ENCODE results near the gene TOMM6.

- TF ChIP-seq POLR2AphosphoS5 (IDR thresholded peaks at IDR 0.05; ENCODE audit: low read depth, low read length), result no peak
- no peak for TF ChIP-seq POLR2A (IDR thresholded peaks at IDR 0.05; ENCODE audit: low read depth, low read length)
- TF ChIP-seq TAF1 (IDR thresholded peaks at IDR 0.05; ENCODE audit: low read depth, low read length), result no peak
- TF ChIP-seq PAX5 (IDR thresholded peaks at IDR 0.05; ENCODE audit: insufficient read depth, low read length, severe bottlenecking), result no peak
These were observed 18.1 kb upstream of the TOMM6 start for GRCh38 chr6:41769376-41769775.

Measured in GM12891 (cell line).